Erythroblast (primary cell): Measurements from ENCODE around the gene OR2J1.
A peak's percentile ranks its signal among the peaks of the same experiment; 100 is the strongest.
"Not testable (repeated sequence)": the region's sequence is repeated elsewhere in the genome, so short reads cannot be mapped to it uniquely, and the experiment has no call there.

Experiments
- DNase-seq, 2 experiments: peaks; one replicate each; lab custom pipeline; 2025; lab: John Stamatoyannopoulos, UW
- GATA1 ChIP-seq: IDR thresholded peaks from 2 replicates; pipeline ENCODE4 v1.6.1; 2011; ENCODE audit warnings: low read depth, mild to moderate bottlenecking, control low read depth, low read length, moderate library complexity
- POLR2A ChIP-seq: IDR thresholded peaks from 2 replicates; pipeline ENCODE4 v1.6.1; 2011; ENCODE audit warnings: mild to moderate bottlenecking, low read length

Gene OR2J1

GRCh38 chr6:29099190-29099589 lies at the start of gene OR2J1:
Gene OR2J1, plus strand, starts transcription at chr6:29099490. Its CDS starts 1,453 bp downstream, at chr6:29100943.
- no peak for DNase-seq
- TF ChIP-seq GATA1 (no peak), POLR2A (no peak)

- DNase-seq: no peak
- TF ChIP-seq GATA1 (no peak), POLR2A (no peak)
Observed at GRCh38 chr6:29051680-29052079, 47.6 kb upstream of the OR2J1 start.

GRCh38 chr6:29071831-29072723 lies 27.2 kb upstream of the OR2J1 start:
- TF ChIP-seq GATA1: no peak
- TF ChIP-seq POLR2A: no peak
- peak; percentile 39 to 49 for DNase-seq

- TF ChIP-seq POLR2A (no peak), GATA1 (no peak)
- DNase-seq: no peak
Observed at GRCh38 chr6:29079203-29079602, 20.1 kb upstream of the OR2J1 start.

- no peak for TF ChIP-seq POLR2A
- no peak for TF ChIP-seq GATA1
- no peak for DNase-seq
Observed at GRCh38 chr6:29081312-29081711, 18.0 kb upstream of the OR2J1 start.

GRCh38 chr6:29082457-29082856 lies 16.8 kb upstream of the OR2J1 start:
- TF ChIP-seq GATA1: no peak
- TF ChIP-seq POLR2A: no peak

GRCh38 chr6:29087213-29087612 lies 12.1 kb upstream of the OR2J1 start, which contains the start of gene OR2B3:
Gene OR2B3, minus strand, starts transcription at chr6:29087313. Its CDS starts 65 bp downstream, at chr6:29087248.
- TF ChIP-seq POLR2A (no peak), GATA1 (no peak)
- no peak for DNase-seq

More at GRCh38 chr6:29082457-29082856, 16.8 kb upstream of the OR2J1 start:
- DNase-seq: no peak

GRCh38 chr6:29092957-29093356 lies 6.3 kb upstream of the OR2J1 start:
- no peak for TF ChIP-seq POLR2A
- TF ChIP-seq GATA1: no peak
- DNase-seq: no peak

GRCh38 chr6:29097803-29098202 lies 1.5 kb upstream of the OR2J1 start:
- no peak for DNase-seq
- TF ChIP-seq POLR2A: no peak
- no peak for TF ChIP-seq GATA1

- no peak for DNase-seq
- TF ChIP-seq GATA1: no peak
- TF ChIP-seq POLR2A: no peak
Observed at GRCh38 chr6:29107758-29108157, 8.5 kb downstream of the OR2J1 start, which contains the start of gene OR2J3. Gene OR2J3, plus strand, starts transcription at chr6:29108058. Its CDS starts 3,833 bp downstream, at chr6:29111891.

- TF ChIP-seq GATA1: no peak
- no peak for TF ChIP-seq POLR2A
- DNase-seq: peak in 1 of 2 experiments; percentile 5
Observed at GRCh38 chr6:29112135-29112534, 12.8 kb downstream of the OR2J1 start.

- not testable (repeated sequence) for DNase-seq
Observed at GRCh38 chr6:29114964-29115363, 15.7 kb downstream of the OR2J1 start.

- no peak for TF ChIP-seq GATA1
- TF ChIP-seq POLR2A: no peak
- no peak for DNase-seq
Observed at GRCh38 chr6:29129326-29130012, 30.2 kb downstream of the OR2J1 start.

- DNase-seq: no peak
Observed at GRCh38 chr6:29130644-29131043, 31.4 kb downstream of the OR2J1 start.

More at GRCh38 chr6:29130644-29131043, 31.4 kb downstream of the OR2J1 start:
- TF ChIP-seq POLR2A: no peak
- TF ChIP-seq GATA1: no peak
